HG03520 (cell line): ENCODE data around the gene ENTPD5.
"Not testable (repeated sequence)": the region's sequence is repeated elsewhere in the genome, so short reads cannot be mapped to it uniquely, and the experiment has no call there.

Experiments used
- ATAC-seq: cut with Tn5 transposase; IDR thresholded peaks from one replicate; pipeline ENCODE4 v1.9.1; 2021; ENCODE audit warnings: mild to moderate bottlenecking, moderate library complexity; ENCODE audit not compliant: unreplicated experiment

ENTPD5 gene

GRCh38 chr14:74008843-74009499, 10.1 kb downstream of the ENTPD5 start:
- no peak for ATAC-seq

GRCh38 chr14:74005664-74006063, 13.4 kb downstream of the ENTPD5 start:
- not testable (repeated sequence) for ATAC-seq

- no peak for ATAC-seq
Measured at GRCh38 chr14:73998726-73999125, 20.4 kb downstream of the ENTPD5 start.

DNA sequence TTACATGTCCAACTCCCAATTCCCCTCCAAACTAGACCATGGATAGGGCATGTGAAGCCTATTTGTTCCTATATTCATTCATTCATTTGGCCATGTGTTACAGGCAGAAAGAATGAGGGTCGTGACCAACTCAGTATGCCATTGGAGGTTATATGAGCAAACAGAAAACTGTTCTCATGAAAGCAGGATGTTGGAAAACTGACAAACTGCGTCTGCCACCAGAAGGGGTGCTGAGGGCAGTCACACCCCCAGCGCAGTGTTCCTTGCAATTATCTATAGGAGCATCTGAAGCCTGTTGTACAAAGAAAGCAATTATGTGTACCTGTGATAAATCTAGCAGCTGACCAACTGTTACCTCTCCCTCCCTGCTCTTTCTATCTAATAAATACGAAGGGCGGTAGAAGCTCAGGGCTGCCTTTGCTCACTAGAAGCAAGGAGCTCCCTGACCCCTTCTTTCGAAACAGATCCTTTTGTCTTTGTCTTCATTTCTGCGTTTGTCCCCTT, 21.1 kb downstream of the ENTPD5 start:
- no peak for ATAC-seq

- ATAC-seq: no peak
Measured at GRCh38 chr14:73997108-73997943, 21.8 kb downstream of the ENTPD5 start.

GRCh38 chr14:73996731-73997107, 22.4 kb downstream of the ENTPD5 start:
- ATAC-seq: no peak

- ATAC-seq: no peak
Measured at GRCh38 chr14:73995977-73996378, 23.1 kb downstream of the ENTPD5 start.

GRCh38 chr14:73994926-73995325, 24.2 kb downstream of the ENTPD5 start:
- ATAC-seq: not testable (repeated sequence)

DNA sequence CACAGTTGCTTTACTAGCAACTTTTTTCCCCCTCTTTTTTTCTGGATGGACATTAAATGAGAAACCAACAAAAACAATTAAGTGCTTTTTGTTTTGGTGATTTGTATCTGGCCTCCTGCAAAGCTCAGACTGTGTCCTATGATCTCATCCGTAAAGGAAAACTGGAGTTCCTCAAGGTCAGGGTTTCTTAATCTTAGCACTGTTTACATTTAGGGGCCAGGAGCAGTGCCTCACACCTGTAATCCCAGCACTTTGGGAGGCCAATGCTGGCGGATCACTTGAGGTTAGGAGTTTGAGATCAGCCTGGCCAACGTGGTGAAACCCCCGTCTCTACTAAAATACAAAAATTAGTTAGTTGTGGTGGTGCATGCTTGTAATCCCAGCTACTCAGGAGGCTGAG, 28.0 kb downstream of the ENTPD5 start:
- no peak for ATAC-seq

DNA sequence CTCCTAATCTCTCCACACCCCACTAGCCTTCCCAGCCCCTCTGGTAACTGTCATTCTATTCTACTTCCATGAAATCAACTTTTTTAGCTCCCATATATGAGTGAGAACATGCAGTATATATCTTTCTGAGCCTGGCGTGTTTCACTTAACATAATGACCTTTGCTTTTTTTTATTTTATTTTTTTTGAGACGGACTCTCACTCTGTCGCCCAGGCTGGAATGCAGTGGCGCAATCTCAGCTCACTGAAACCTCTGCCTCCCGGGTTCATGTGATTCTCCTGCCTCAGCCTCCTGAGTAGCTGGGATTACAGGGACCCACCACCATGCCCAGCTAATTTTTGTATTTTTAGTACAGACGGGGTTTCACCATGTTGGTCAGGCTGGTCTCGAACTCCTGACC, 30.4 kb downstream of the ENTPD5 start:
- ATAC-seq: not testable (repeated sequence)

GRCh38 chr14:73988065-73988464, 31.0 kb downstream of the ENTPD5 start:
- no peak for ATAC-seq

- ATAC-seq: no peak
Measured at GRCh38 chr14:73977896-73978295, 41.2 kb downstream of the ENTPD5 start.

GRCh38 chr14:73976125-73976524, 43.0 kb downstream of the ENTPD5 start:
- no peak for ATAC-seq

DNA sequence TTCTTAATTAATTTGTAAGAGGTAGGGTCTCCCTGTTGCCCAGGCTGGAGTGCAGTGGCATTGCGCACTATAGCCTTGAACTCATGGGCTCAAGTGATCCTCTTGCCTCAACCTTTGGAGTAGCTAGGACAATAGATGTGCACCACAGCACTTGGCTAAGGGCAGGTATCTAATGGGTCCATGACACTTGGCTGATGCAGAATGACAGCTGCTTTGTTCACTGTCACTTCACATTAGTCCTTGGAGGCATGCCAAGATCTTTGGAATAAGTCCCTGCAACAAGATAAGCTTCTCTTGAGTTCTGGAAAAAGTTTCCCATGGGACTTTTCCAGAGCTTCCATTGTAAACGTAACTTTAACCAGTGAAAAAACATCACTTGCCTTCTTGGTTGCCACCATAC, 45.6 kb downstream of the ENTPD5 start:
- ATAC-seq: no peak

GRCh38 chr14:73968885-73969284, 50.2 kb downstream of the ENTPD5 start:
- ATAC-seq: no peak

- no peak for ATAC-seq
Measured at GRCh38 chr14:73965216-73965615, 53.9 kb downstream of the ENTPD5 start.

DNA sequence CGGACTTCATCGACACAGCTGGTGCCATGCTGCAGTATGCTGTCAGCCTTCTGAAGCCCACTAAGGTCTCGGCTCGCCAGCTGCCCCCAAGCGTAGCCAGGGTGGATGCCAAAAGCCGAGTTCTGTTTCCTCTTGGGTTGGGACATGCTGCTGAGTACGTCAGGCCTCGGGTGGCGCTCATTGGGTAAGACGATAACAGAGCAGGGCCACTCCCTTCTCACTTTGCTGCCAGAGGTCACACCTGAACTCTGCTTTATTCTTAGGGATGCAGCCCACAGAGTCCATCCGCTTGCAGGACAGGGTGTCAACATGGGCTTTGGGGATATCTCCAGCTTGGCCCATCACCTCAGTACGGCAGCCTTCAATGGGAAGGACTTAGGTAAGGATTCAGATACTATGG, 57.9 kb downstream of the ENTPD5 start:
- no peak for ATAC-seq

DNA sequence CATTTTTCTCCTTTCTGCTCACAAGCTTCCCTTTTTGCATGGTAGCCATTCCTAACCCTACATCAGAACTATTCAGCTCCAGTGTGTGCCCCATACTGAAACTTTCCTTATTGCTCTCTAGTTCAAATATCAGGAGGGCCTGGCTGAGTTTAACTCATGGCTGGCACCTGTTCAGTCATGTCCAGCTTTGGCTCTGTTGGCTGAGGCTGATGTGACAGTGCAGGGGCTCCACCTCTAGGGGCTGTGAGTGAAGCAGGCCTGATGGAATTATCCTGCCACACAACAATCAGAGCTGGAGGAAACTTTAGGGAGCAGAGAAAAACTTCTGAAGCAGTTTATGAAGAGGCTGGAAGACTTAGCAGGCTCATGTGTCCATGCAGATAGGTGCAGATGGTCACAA, 60.5 kb downstream of the ENTPD5 start:
- no peak for ATAC-seq

GRCh38 chr14:73955674-73956073, 63.4 kb downstream of the ENTPD5 start:
- ATAC-seq: no peak

DNA sequence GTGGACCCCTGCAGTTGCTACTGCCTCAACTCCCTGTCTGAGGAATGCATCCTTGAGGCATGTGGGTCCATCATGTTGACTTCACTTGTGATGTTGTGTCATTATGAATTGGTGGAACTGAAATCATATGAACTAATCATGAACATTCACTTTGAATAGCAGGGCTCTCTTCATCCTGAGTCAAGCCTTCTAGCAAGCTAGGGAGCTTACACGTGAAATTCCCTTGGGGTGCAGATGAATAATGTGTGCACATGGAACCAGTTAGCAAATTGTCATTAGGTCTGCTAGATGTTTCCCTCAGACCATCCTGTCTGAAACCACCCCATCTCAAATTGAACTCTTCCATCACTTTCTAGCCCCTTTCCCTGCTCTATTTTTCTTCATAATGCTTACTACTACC, 65.4 kb downstream of the ENTPD5 start:
- no peak for ATAC-seq

DNA sequence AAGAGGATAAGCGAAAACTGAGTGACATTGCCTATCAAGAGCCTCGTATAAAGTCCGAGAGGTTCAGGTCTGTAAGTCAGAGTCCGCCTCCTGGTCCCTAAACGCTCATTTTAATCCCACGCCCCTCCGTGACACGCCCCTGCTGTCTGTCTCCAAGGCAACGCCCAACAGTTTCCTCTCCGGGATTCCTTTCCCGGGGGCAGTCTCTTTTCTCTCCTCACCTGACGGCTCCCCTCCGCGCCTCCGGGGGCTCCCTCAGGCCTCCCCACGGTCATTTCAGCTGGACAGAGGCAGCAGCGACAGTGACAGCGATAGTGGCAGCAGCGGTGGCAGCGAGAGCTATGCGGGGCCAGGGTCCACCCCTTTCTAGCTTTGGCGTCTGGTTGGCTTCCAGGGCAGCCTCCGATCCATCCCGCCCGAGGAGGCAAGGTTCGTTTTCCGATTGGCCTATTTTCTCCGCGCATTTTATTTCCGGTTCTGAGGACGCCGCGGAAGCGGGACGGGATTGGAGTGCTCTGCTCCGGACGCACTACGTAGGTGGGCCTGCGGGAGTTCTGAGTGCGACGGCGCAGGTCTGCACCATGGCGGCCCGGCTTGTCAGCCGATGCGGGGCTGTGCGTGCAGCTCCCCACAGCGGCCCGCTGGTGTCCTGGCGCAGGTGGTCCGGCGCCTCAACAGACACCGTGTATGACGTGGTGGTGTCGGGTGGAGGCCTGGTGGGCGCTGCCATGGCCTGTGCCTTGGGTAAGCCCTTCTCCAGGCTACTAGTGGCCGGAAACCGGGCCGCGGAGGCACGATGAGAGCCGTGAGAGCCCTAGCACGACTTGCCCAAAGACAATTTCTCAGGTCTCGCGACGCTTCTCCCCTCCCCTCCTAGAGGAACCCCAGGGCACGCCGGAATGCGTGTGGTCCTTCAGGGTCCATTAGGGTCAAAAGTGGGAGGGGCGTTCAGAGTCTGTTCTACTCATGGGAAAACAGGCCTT, 69.0 kb downstream of the ENTPD5 start, which contains the start of the genes COQ6 and FAM161B:
Gene COQ6, plus strand, starts transcription at position 551 of the 983 bp plus-strand sequence. Its CDS starts 31 bp downstream, at position 582.
Gene FAM161B, minus strand, starts transcription at position 343 of the 983 bp plus-strand sequence. Its CDS starts 68 bp downstream, at position 275.
- peak; percentile 85 for ATAC-seq
